ENCODE measurements around the gene SIX2.
"Not testable (repeated sequence)": the region's sequence is repeated elsewhere in the genome, so short reads cannot be mapped to it uniquely, and the experiment has no call there.

SIX2 gene

DNA sequence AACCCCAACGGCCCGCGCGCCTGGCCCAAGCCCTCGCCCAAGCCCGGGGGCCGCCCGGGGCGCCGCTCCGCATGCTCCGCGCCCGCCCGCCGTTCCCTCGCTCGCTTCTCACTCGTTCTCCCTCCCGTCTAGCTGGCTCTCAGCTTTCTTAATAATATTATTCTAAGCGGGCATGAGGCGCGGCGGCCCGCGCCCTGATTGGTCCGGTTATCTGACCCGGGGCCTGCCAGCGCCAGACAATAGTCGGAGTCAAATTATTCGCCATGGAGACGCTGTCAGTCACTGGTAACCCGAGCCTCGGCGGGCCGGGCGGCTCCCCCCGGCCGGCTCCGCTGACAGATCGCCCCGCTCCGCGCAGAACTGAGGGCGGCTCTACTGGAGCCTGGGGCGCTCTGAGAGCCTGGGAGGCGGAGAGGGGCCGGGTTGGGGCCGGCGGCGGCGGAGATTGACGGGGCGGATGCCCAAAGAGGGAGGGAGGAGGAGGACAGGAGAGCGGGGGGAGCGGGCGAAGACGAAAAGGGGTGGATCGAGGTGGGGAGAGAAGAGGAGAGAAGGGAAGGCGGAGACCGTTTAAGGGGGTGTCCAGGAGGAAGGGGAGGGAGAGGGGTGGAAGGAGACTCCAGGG lies at the start of gene SIX2:
SIX2 (minus strand) TSS at position 150 of the 625 bp plus-strand sequence. CDS start 342 bp downstream, outside the sequence.
- peak in 5 of 14 donors; percentile 2 to 34 (median 12) for DNase-seq

GRCh38 chr2:45055162-45055605 lies 45.9 kb upstream of the SIX2 start:
- no peak for DNase-seq

- no peak for DNase-seq
These were observed 44.7 kb upstream of the SIX2 start for GRCh38 chr2:45053966-45054365.

DNA sequence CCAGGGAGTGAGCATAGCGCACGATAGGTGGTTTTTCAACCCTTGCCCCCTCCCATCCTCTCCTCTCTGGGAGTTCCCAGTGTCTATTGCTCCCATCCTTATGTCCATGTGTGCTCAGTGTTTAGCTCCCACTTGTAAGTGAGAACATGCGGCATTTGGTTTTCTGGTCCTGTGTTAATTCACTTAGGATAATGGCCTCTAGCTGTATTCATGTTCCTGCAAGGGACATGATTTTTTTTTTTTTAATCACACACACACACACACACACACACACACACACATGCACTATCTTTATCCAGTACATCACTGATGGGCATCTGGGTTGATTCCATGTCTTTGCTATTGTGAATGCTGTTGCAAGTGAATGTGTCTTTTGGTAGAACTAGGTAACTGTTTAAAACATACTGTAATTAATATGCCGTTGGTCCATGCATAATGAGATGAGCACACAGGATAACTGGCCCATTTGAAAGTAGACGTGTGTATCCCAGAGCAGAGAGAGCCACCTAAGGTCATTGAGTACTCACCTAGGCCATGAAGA lies 43.2 kb upstream of the SIX2 start:
- no peak for DNase-seq

DNA sequence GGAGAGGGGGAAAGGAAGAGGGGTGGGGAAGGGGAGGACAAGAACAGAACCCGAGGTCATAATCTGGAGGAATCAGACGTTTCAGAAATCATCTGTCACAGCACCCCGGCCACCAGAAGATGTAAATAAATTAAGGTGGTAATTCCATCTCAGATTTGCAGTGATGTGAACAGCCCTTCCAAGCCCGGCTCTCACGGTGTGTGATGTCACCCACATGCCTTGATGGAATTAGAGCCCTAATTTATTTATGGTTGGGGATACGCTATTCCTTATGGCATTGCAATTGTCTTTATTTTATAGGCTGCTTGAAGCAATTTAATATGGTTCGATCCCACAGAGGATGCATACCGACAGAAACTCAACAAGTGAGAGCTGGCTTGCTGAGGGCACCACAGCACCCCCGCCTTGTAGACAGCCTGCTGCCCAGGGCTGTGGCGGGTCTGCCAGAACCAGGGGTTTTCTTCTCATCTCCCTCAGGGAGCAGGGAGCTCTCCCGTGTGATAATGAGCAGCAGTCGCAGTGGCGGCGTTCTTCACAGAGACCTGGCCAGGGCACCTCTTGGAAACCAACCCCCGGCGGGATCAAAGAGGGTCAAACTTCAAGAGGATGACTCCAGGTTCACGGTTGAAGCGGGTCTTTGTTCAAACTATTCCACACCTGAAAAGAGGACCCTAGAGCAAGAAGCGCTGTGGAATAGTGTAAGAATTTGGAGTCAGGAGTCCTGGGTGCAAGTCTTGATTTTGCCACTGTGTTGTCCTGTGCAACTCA lies 40.5 kb upstream of the SIX2 start:
- DNase-seq: no peak

DNA sequence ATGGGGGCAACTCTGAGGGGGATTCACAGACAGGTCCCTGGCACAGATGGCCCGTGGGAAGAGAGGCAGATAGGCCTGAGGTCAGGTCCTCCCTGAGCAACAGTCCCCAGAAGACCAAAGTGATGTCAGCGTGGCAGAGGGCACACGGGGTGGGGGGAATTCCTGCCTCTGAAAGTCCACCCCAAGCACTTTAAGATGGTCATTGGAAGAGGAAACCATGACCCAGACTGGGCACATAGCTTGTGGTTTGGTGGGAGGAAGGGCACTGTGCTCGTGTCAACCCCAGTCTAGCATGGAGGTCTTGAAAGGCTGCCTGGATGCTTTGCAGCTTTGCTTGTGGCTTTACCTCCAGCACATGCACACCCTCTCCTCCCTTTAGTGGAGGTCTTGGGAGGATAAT lies 38.0 kb upstream of the SIX2 start:
- no peak for DNase-seq

DNA sequence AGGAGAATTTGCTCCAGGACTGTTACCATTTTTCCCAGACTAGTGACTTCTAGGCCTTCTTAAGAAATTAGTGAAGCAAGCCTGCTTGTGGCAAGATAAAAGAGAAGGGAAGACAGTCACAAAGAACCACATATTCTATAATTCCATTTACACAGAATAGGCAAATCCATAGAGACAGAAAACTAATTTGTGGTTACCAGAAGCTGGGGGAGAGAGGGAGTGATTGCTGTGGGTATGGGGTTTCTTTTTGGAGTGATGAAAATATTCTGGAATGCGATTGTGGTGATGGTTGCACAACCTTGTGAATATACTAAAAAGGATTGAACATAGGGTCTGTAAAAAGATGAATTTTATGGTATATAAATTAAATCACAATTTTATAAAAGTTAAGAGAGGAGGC lies 37.5 kb upstream of the SIX2 start:
- DNase-seq: no peak

DNA sequence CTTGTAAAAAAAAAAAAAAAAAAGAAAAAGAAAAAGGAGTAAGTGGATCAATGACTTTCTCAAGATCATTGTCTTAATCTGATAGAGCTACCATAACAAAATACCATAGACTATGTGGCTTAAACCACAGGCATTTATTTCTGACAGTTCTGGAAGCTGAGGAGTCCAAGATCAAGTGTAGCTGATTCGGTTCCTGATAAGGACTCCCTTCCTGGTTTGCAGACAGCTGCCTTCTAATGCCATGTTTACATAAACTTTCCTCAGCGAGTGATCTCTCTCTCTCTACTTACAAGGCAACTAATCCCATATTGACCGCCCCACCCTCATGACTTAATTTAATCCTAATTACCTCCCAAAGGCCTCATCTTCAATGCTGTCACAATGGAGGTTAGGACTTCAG lies 36.5 kb upstream of the SIX2 start:
- no peak for DNase-seq

DNA sequence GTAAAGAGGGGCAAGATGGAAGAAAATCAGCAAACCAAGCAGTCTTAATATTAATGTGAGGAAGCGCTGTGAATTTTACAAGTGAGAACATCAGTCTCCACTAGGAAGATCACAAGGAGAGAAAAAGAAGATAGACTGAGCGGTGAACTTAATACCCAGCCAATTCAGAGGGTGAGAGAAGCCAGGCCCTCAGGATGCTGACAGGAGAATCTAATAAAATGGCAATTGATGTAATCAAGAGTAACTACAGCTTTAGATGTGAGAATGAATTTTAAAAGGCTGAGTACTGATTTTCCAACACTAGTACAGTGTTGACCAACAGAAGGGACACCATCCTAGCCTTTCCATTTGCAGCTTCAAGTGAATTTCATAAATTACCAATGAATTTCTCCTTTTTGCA lies 35.7 kb upstream of the SIX2 start:
- no peak for DNase-seq

DNA sequence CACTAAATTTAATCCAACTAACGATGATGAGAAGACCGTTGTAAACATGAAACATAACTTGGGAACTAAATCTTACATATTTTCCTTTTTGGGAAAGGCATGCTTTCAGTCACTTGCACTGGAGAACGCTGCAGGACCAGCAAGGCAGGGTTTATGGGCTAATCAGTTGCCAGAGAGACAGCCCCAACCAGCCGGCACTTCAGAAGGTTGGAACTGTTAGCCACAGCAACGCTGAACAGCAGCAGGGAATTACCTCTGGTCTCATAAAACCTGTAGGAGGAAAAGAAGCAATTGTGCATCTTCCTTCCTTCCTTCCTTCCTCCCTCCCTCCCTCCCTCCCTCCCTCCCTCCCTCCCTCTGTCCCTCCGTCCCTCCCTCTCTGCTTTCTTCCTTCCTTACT lies 33.9 kb upstream of the SIX2 start:
- DNase-seq: no peak

- DNase-seq: no peak
These were observed 33.1 kb upstream of the SIX2 start for GRCh38 chr2:45042401-45042800.

DNA sequence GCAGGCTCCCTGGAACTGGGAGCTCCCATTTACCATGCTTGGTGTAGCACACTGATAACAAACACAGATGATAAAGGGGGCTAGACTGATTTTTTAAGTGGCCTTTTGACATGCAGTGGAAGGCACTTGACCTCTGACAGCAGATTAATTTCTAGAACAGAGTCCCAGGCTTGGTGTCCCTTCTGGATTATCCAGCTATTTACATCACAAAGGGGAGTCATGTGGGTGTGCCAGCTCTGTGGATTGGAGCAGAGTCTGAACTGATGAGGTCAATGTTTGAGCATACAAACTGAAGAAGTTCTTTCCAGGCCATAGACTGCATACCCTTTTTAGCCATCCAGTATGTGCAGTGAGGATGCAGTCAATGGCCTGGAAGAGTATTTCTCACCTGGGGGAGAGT lies 31.5 kb upstream of the SIX2 start:
- no peak for DNase-seq

- not testable (repeated sequence) for DNase-seq
These were observed 30.6 kb upstream of the SIX2 start for GRCh38 chr2:45039804-45040203.

GRCh38 chr2:45038861-45039260 lies 29.6 kb upstream of the SIX2 start:
- not testable (repeated sequence) for DNase-seq

- DNase-seq: no peak
These were observed 24.1 kb upstream of the SIX2 start for GRCh38 chr2:45033302-45033701.

DNA sequence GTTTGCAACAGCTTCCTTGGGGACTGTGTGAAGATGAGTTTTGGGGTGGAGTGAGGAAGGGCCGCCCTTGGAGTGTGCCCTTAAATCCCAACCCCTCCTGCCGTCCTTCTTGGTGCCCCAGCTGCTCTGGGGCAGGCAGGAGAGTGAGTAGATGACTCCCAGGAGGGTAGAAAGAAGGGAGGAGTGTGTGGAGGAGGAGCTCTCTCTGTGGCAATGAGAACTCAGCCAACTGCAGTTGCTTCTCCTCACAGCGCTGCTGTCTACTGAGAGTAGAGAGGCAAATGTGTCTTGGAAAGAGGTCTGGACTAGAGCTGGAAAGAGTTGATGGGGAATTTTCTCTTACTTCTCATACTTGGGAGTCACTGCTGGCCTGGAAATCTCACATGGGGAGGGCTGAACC lies 21.8 kb upstream of the SIX2 start:
- no peak for DNase-seq

- DNase-seq: no peak
These were observed 21.3 kb upstream of the SIX2 start for GRCh38 chr2:45030553-45030952.

- DNase-seq: no peak
These were observed 20.0 kb upstream of the SIX2 start for GRCh38 chr2:45029215-45029614.

GRCh38 chr2:45028276-45028675 lies 19.0 kb upstream of the SIX2 start:
- DNase-seq: no peak

GRCh38 chr2:45026924-45027450 lies 17.7 kb upstream of the SIX2 start:
- DNase-seq: no peak

DNA sequence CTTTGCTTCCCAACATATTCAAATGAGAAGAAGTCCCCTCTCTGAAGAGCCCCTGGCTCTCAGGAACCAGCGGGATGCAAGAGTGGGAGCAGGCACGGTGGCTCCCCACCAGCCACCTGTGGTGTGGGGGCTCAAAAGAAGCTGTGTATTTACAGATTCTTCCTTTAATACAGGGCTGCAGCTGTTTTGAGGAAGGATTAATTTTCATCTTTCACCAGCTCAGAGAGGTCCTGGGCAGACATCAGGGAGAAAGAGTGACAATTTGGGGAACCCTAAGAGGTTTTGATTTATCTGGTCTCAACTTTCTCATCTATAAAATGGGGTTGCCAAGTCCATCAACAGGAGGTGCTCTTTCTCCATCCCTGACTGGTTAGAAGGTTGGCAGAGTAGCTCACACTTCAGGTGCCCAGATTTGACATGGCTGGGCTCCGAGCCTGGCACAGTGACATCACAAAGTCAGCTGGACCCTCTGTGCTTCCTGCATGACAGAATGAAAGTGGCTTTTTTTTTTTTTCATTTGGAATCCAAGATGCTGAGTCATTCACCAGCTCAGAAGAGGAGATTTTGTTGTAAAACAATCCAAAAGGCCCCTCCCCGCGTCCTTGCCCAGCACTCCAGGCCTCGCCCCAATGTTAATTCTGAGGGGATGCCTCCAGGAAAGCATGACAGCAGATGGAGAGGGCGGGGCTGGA lies 15.5 kb upstream of the SIX2 start:
- peak in 1 of 14 donors; percentile 10 for DNase-seq

GRCh38 chr2:45024097-45024496 lies 14.8 kb upstream of the SIX2 start:
- DNase-seq: no peak

GRCh38 chr2:45020439-45020838 lies 11.2 kb upstream of the SIX2 start:
- DNase-seq: no peak
